H1 (cell line): Measurements from ENCODE around the gene CFAP92. TPM values are rescaled to one million over a fixed set of nuclear protein-coding genes. Genes with fewer than 3 reads are reported as not detected.

Source experiments
- CTCF ChIA-PET: fragments of 300-600 bp; sonication (Branson Sonifier 250); formaldehyde crosslinking; loops from one replicate; lab custom pipeline; 2021; ENCODE audit not compliant: partially characterized antibody; lab: Charles Lee
- POLR2A ChIA-PET: fragments of 300-600 bp; sonication (Branson Sonifier 250); formaldehyde crosslinking; loops from one replicate; lab custom pipeline; 2021; ENCODE audit warnings: inconsistent platforms; ENCODE audit not compliant: partially characterized antibody; lab: Charles Lee
- DNase-seq, 2 experiments: peaks; one replicate each; pipeline versions ENCODE4 v3.0.0 to v3.0.0-alpha.2; 2010 to 2022; ENCODE audit warnings: low spot score in 2 of 2, low read depth in 1 of 2, mixed read lengths in 1 of 2
- FAIRE-seq: peaks from 2 replicates; lab custom pipeline; 2011; peaks lifted over from hg19 to GRCh38; lab: Jason Lieb, UNC
- H2AFZ ChIP-seq: 2 replicates; pipeline ENCODE4 v1.8.1; 2012; ENCODE audit warnings: low read length, inconsistent platforms
- H2AK5ac ChIP-seq: 2 replicates; pipeline ENCODE4 v1.6.1; 2013; ENCODE audit warnings: low read depth, low read length
- H2BK120ac ChIP-seq: replicated peaks from 2 replicates; pipeline ENCODE3; 2013; ENCODE audit warnings: low read depth, low read length, inconsistent platforms
- H2BK12ac ChIP-seq: 2 replicates; pipeline ENCODE4 v1.6.1; 2013; ENCODE audit warnings: low read depth, low read length
- H2BK15ac ChIP-seq: 2 replicates; pipeline ENCODE4 v1.6.1; 2013; ENCODE audit warnings: low read length
- H2BK20ac ChIP-seq: 2 replicates; pipeline ENCODE4 v1.6.1; 2013; ENCODE audit warnings: low read length
- H2BK5ac ChIP-seq: 2 replicates; pipeline ENCODE4 v1.6.1; 2013; ENCODE audit warnings: low read depth, low read length
- H3K14ac ChIP-seq: 2 replicates; pipeline ENCODE4 v1.6.1; 2013; ENCODE audit warnings: inconsistent platforms; ENCODE audit not compliant: insufficient read length
- H3K18ac ChIP-seq: 2 replicates; pipeline ENCODE4 v1.6.1; 2013; ENCODE audit warnings: low read length; ENCODE audit errors: extremely low read depth
- H3K23ac ChIP-seq: 2 replicates; pipeline ENCODE4 v1.6.1; 2013; ENCODE audit warnings: inconsistent platforms; ENCODE audit not compliant: insufficient read length
- H3K23me2 ChIP-seq: 2 replicates; pipeline ENCODE4 v1.6.1; 2013; ENCODE audit warnings: low read depth, low read length
- H3K27ac ChIP-seq: 2 replicates; pipeline ENCODE4 v1.6.1; 2011; ENCODE audit warnings: low read depth, low read length, inconsistent platforms
- H3K27me3 ChIP-seq, 4 experiments: replicated peaks in 1 of 4; 1 replicate in 1 of 4; 2 replicates in 3 of 4; pipeline versions ENCODE4 v1.6.1 to v1.8.1; 2011 to 2013; ENCODE audit warnings: low read length in 3 of 4, mild to moderate bottlenecking in 3 of 4, inconsistent platforms in 2 of 4, mixed read lengths in 2 of 4, moderate library complexity in 1 of 4; ENCODE audit not compliant: control insufficient read depth in 3 of 4, insufficient read depth in 3 of 4; ENCODE audit errors: extremely low read depth in 1 of 4
- H3K36me3 ChIP-seq, 4 experiments: 2 replicates each; pipeline versions ENCODE4 v1.6.1 to v1.8.1; 2011 to 2013; ENCODE audit warnings: mild to moderate bottlenecking in 4 of 4, low read length in 3 of 4, moderate library complexity in 2 of 4, control low read depth in 1 of 4, inconsistent platforms in 1 of 4; ENCODE audit not compliant: insufficient read depth in 4 of 4, control insufficient read depth in 2 of 4
- H3K4ac ChIP-seq: replicated peaks from 2 replicates; pipeline ENCODE3; 2013; ENCODE audit warnings: low read length, low read depth, mixed read lengths, inconsistent platforms; ENCODE audit not compliant: insufficient read length
- H3K4me1 ChIP-seq, 4 experiments: replicated peaks in 1 of 4; 1 replicate in 1 of 4; 2 replicates in 3 of 4; pipeline versions ENCODE4 v1.6.1 to v1.8.1; 2011 to 2013; ENCODE audit warnings: low read length in 3 of 4, inconsistent platforms in 2 of 4, mixed read lengths in 1 of 4; ENCODE audit not compliant: insufficient read depth in 4 of 4, control insufficient read depth in 3 of 4
- H3K4me2 ChIP-seq, 2 experiments: 2 replicates each; pipeline versions ENCODE4 v1.6.1 to v1.8.1; 2011 to 2013; ENCODE audit warnings: low read depth in 2 of 2, low read length in 2 of 2, control low read depth in 1 of 2, inconsistent platforms in 1 of 2, mild to moderate bottlenecking in 1 of 2; ENCODE audit not compliant: insufficient read depth in 1 of 2
- H3K4me3 ChIP-seq, 4 experiments: fragments of 200-600, 300-600 bp in 1 of 4; sonication (generic), shearing (Covaris generic), sonication (Bioruptor Twin) in 1 of 4; 2 replicates each; pipeline versions ENCODE4 v1.5.1 to v1.8.1; 2011 to 2016; ENCODE audit warnings: low read length in 4 of 4, low read depth in 3 of 4, control low read depth in 2 of 4, inconsistent platforms in 2 of 4, mild to moderate bottlenecking in 2 of 4, mixed read lengths in 1 of 4, moderate library complexity in 1 of 4; ENCODE audit not compliant: insufficient read depth in 2 of 4; ENCODE audit errors: extremely low read depth in 1 of 4
- H3K56ac ChIP-seq: replicated peaks from 2 replicates; pipeline ENCODE3; 2013; ENCODE audit warnings: low read depth, mild to moderate bottlenecking, mixed read lengths, low read length, inconsistent platforms; ENCODE audit not compliant: insufficient read length
- H3K79me1 ChIP-seq: 2 replicates; pipeline ENCODE4 v1.6.1; 2013; ENCODE audit warnings: low read depth, low read length, control low read depth
- H3K79me2 ChIP-seq, 2 experiments: 2 replicates each; pipeline versions ENCODE4 v1.6.1 to v1.8.1; 2012 to 2013; ENCODE audit warnings: low read length in 2 of 2, mild to moderate bottlenecking in 2 of 2, inconsistent platforms in 1 of 2; ENCODE audit not compliant: insufficient read depth in 2 of 2, control insufficient read depth in 1 of 2
- H3K9ac ChIP-seq, 4 experiments: replicated peaks in 1 of 4; 1 replicate in 1 of 4; 2 replicates in 3 of 4; pipeline versions ENCODE4 v1.6.1 to v1.8.1; 2011 to 2013; ENCODE audit warnings: low read depth in 3 of 4, low read length in 3 of 4, control low read depth in 2 of 4, mild to moderate bottlenecking in 2 of 4, moderate library complexity in 2 of 4, inconsistent platforms in 1 of 4; ENCODE audit errors: extremely low read depth in 1 of 4
- H3K9me3 ChIP-seq, 2 experiments: 2 replicates each; pipeline versions ENCODE4 v1.6.1 to v1.8.1; 2012 to 2013; ENCODE audit warnings: mild to moderate bottlenecking in 2 of 2, moderate library complexity in 2 of 2, control low read depth in 1 of 2, inconsistent platforms in 1 of 2, low read depth in 1 of 2, low read length in 1 of 2, mixed read lengths in 1 of 2; ENCODE audit not compliant: insufficient read depth in 2 of 2
- H4K20me1 ChIP-seq, 2 experiments: replicated peaks in 1 of 2; 2 replicates each; pipeline versions ENCODE3 to v1.8.1; 2011 to 2013; ENCODE audit warnings: inconsistent platforms in 2 of 2, low read length in 2 of 2, mild to moderate bottlenecking in 1 of 2; ENCODE audit not compliant: insufficient read depth in 2 of 2, control insufficient read depth in 1 of 2
- H4K5ac ChIP-seq: 2 replicates; pipeline ENCODE4 v1.6.1; 2013; ENCODE audit warnings: low read length, low read depth, mixed read lengths, inconsistent platforms; ENCODE audit not compliant: insufficient read length
- H4K8ac ChIP-seq: 2 replicates; pipeline ENCODE4 v1.8.0; 2013; ENCODE audit warnings: mild to moderate bottlenecking, moderate library complexity, low read length, inconsistent platforms; ENCODE audit not compliant: insufficient read depth; ENCODE audit errors: extremely low read depth
- H4K91ac ChIP-seq: replicated peaks from 2 replicates; pipeline ENCODE3; 2013; ENCODE audit warnings: low read length, mixed read lengths, inconsistent platforms; ENCODE audit not compliant: insufficient read length
- ASH2L ChIP-seq: fragments of 200-600, 300-600 bp; sonication (generic); IDR thresholded peaks from one replicate; pipeline ENCODE4 v1.7.1; 2017; ENCODE audit warnings: low read length
- CBX5 ChIP-seq: fragments of 300-800, 300-1000 bp; sonication (generic); IDR thresholded peaks from 2 replicates; pipeline ENCODE4 v1.7.1; 2016; ENCODE audit warnings: antibody characterized with exemption, low read length, low read depth
- CBX8 ChIP-seq: fragments of 300-800, 300-1000 bp; sonication (generic); IDR thresholded peaks from 2 replicates; pipeline ENCODE4 v1.7.1; 2016; ENCODE audit warnings: low read depth, low read length, borderline replicate concordance
- EGR1 ChIP-seq: IDR thresholded peaks from 2 replicates; pipeline ENCODE4 v1.6.1; 2011; ENCODE audit warnings: low read depth, low read length, borderline replicate concordance
- EZH2 ChIP-seq: fragments of 200-600 bp; sonication (generic); IDR thresholded peaks from 2 replicates; pipeline ENCODE4 v1.7.1; 2012; ENCODE audit warnings: low read depth, mild to moderate bottlenecking, moderate library complexity, low read length, inconsistent platforms; ENCODE audit not compliant: severe bottlenecking
- FOSL1 ChIP-seq: IDR thresholded peaks from 2 replicates; pipeline ENCODE4 v1.6.1; 2011; ENCODE audit warnings: mild to moderate bottlenecking, low read depth, low read length, moderate library complexity; ENCODE audit not compliant: insufficient read depth
- JUN ChIP-seq: IDR thresholded peaks from 2 replicates; pipeline ENCODE4 v1.6.1; 2011; ENCODE audit warnings: low read depth, mild to moderate bottlenecking, improper control_type of control experiment, low read length
- KDM1A ChIP-seq: fragments of 200-600, 300-600 bp; sonication (generic); IDR thresholded peaks from 2 replicates; pipeline ENCODE4 v1.7.1; 2016; ENCODE audit warnings: mild to moderate bottlenecking, low read length, borderline replicate concordance
- RNF2 ChIP-seq: fragments of 200-900, 300-1000 bp; sonication (generic); IDR thresholded peaks from 2 replicates; pipeline ENCODE4 v1.7.1; 2016; ENCODE audit warnings: borderline replicate concordance, low read depth, mild to moderate bottlenecking, antibody characterized with exemption, low read length; ENCODE audit not compliant: poor library complexity, severe bottlenecking; ENCODE audit errors: missing control alignments
- SP1 ChIP-seq: IDR thresholded peaks from 2 replicates; pipeline ENCODE4 v1.6.1; 2011; ENCODE audit warnings: low read depth, low read length
- SRF ChIP-seq: IDR thresholded peaks from 2 replicates; pipeline ENCODE4 v1.6.1; 2011; ENCODE audit warnings: mild to moderate bottlenecking, low read depth, low read length, moderate library complexity
- SUZ12 ChIP-seq: fragments of 200-600 bp; sonication (generic); IDR thresholded peaks from 2 replicates; pipeline ENCODE4 v1.6.1; 2012; ENCODE audit warnings: mild to moderate bottlenecking, inconsistent platforms, low read length, moderate library complexity, mixed read lengths
- WGBS, 2 experiments: shearing (Covaris generic) in 1 of 2; methylation state at CpG; one replicate each; pipeline versions ENCODE4 v1.1.6 to v1.1.7; 2013 to 2015; ENCODE audit warnings: low lambda C conversion rate in 2 of 2, mixed read lengths in 2 of 2, inconsistent platforms in 1 of 2, low coverage in 1 of 2, missing lambda C conversion rate in 1 of 2; ENCODE audit not compliant: insufficient replicate concordance in 2 of 2, insufficient coverage in 1 of 2, insufficient read length in 1 of 2; ENCODE audit errors: extremely low coverage in 1 of 2, missing lambda C conversion rate in 1 of 2; 5-methylcytosine and 5-hydroxymethylcytosine counted together
- polyA plus RNA-seq, 7 experiments: library from polyadenylated mRNA; depleted of rRNA in 3 of 7; stranded (reverse) in 5 of 7; unstranded in 2 of 7; fragments of >200 nt in 5 of 7; fragments of 200-250 nt in 2 of 7; gene quantifications; 1 replicate in 5 of 7; 2 replicates in 1 of 7; 4 replicates in 1 of 7; pipeline versions ENCODE4 v1.2.1 to v1.2.3, GENCODE V29; 2011 to 2013; ENCODE audit warnings: missing spikeins in 2 of 7, mixed read lengths in 2 of 7
- total RNA-seq: library from RNA; stranded (reverse); fragmentation: NEBNext Ultra II Directional; extraction: Animal tissue kit (Norgen Biotek cat#: 25700); gene quantifications from 2 replicates; pipeline ENCODE4 v1.2.1, GENCODE V29; 2021
- TF ChIP-seq, protein P1 (sequence below): IDR thresholded peaks from 2 replicates; pipeline ENCODE4 v1.6.1; 2011; ENCODE audit warnings: low read length, improper control_type of control experiment

CFAP92 gene
- total and polyA plus RNA-seq, 2 of the 8 experiments (the other 6 are each of a cell fraction or from before 2014, with no cell fraction given), result 0.77 to 2.0 TPM

DNA sequence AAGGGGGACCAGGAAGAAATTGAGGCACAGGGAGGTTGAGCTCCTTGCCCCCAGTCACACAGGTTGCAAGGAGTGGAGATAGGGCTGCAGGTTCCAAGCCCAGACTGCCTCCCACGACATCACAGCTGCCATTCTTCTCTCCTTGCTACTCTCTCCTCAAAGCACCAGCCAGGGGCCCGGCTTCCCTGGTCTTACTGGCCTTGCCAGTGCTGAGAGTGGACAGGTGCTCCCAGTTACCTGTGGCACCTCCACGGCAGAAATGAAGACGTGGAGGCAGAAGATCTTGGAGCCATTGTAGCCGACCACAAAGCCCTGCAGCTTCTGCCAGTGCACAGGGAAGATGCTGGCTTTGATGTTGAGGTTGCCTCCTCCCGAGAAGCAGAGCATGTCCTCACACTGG lies 132.4 kb downstream of the CFAP92 start:
- no peak overlapping the region for H3K27ac ChIP-seq
- no peaks in the 10 kb centered on the region for H3K23me2 ChIP-seq
- peaks cover 0 to 6% (median 0%) of the 10 kb centered on the region in 4 experiments; a peak in 1 of 7 replicates for H3K4me1 ChIP-seq
- 83% methylated on average over 6 of the region's 6 CpGs; no CpG with 5 or more reads in 1 of the 2 experiments for WGBS, 2 experiments
- H3K18ac ChIP-seq, result no peak overlapping the region
- H3K79me2 ChIP-seq, result no peaks in the 10 kb centered on the region
- H2AK5ac ChIP-seq, result no peak overlapping the region
- H3K23ac ChIP-seq, result no peak overlapping the region
- no peak overlapping the region for H2BK12ac ChIP-seq
- no peak overlapping the region for H3K4ac ChIP-seq
- POLR2A ChIA-PET, result no interaction called here
- FAIRE-seq (no peak), DNase-seq (no peak)
- no peaks in the 10 kb centered on the region for H3K27me3 ChIP-seq
- H3K9me3 ChIP-seq, result peaks cover 39 to 44% of the 10 kb centered on the region in 2 experiments
- H2BK120ac ChIP-seq, result no peak overlapping the region
- no peak overlapping the region for H4K91ac ChIP-seq
- H2BK5ac ChIP-seq, result no peak overlapping the region
- H3K4me2 ChIP-seq, result no peak overlapping the region
- no peak overlapping the region for H3K56ac ChIP-seq
- no peak overlapping the region for H4K5ac ChIP-seq
- no peaks in the 10 kb centered on the region; a peak in 1 of 8 replicates for H3K36me3 ChIP-seq
- no peak overlapping the region for H3K9ac ChIP-seq
- no peak overlapping the region for H2AFZ ChIP-seq
- no peaks in the 10 kb centered on the region for H3K79me1 ChIP-seq
- no peak overlapping the region for H2BK20ac ChIP-seq
- H3K4me3 ChIP-seq, result no peak overlapping the region
- no peak overlapping the region for H2BK15ac ChIP-seq
- no peak overlapping the region for H3K14ac ChIP-seq
- CTCF ChIA-PET, result no interaction called here
- no peak overlapping the region for H4K8ac ChIP-seq
- H4K20me1 ChIP-seq, result no peaks in the 10 kb centered on the region
- TF ChIP-seq EGR1, result no peak
- TF ChIP-seq, protein P1, sequence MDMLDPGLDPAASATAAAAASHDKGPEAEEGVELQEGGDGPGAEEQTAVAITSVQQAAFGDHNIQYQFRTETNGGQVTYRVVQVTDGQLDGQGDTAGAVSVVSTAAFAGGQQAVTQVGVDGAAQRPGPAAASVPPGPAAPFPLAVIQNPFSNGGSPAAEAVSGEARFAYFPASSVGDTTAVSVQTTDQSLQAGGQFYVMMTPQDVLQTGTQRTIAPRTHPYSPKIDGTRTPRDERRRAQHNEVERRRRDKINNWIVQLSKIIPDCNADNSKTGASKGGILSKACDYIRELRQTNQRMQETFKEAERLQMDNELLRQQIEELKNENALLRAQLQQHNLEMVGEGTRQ, result no peak
- TF ChIP-seq JUN, result no peak
- TF ChIP-seq EZH2, result no peak
- TF ChIP-seq SRF, result no peak
- TF ChIP-seq RNF2, result no peak
- TF ChIP-seq CBX5, result no peak
- TF ChIP-seq SUZ12, result no peak
- no peak for TF ChIP-seq SP1
- TF ChIP-seq CBX8, result no peak
- TF ChIP-seq ASH2L, result no peak
- no peak for TF ChIP-seq KDM1A
- TF ChIP-seq FOSL1, result no peak
